NT2/D1 (cell line): ENCODE data around the gene TRIP4.

Experiments used
- SUZ12 ChIP-seq: IDR thresholded peaks from 2 replicates; pipeline ENCODE4 v1.6.1; 2011; ENCODE audit not compliant: insufficient read length, insufficient read depth; ENCODE audit errors: extremely low read depth
- YY1 ChIP-seq: IDR thresholded peaks from 2 replicates; pipeline ENCODE4 v1.6.1; 2011; ENCODE audit not compliant: insufficient read length, insufficient read depth
- ZNF274 ChIP-seq: IDR thresholded peaks from 2 replicates; pipeline ENCODE4 v1.6.1; 2011; ENCODE audit warnings: mild to moderate bottlenecking, low read depth, low read length

- TF ChIP-seq YY1: no peak
- TF ChIP-seq ZNF274: no peak
- no peak for TF ChIP-seq SUZ12
Observed at GRCh38 chr15:64430000-64430735, 42.5 kb downstream of the TRIP4 start.
